PC-9 (cell line): ENCODE measurements around the gene SETD7.

ENCODE experiments used
- CTCF ChIP-seq: fragments of 200-600 bp; sonication (generic); conservative IDR thresholded peaks from 2 replicates; pipeline ENCODE4 v1.6.1; 2017; ENCODE audit warnings: mixed run types, antibody characterized with exemption, mild to moderate bottlenecking, moderate library complexity
- EZH2 ChIP-seq: fragments of 200-600 bp; sonication (generic); IDR thresholded peaks from 2 replicates; pipeline ENCODE4 v1.8.0; 2017; ENCODE audit warnings: antibody characterized with exemption, low read depth

GRCh38 chr4:139534287-139534950 lies 21.6 kb downstream of the SETD7 start:
- TF ChIP-seq CTCF (no peak), EZH2 (no peak)
